Uterus (tissue), 2 donors: ENCODE data around the gene TUBB2A.

Source experiments
- POLR2A ChIP-seq, 2 donors: fragments of 450-650 bp; IDR thresholded peaks; one replicate each; pipeline ENCODE4 v1.6.1; 2016; ENCODE audit warnings: antibody characterized with exemption in 2 of 2, mild to moderate bottlenecking in 1 of 2, moderate library complexity in 1 of 2
- TF ChIP-seq, protein P1 (sequence below), 4 experiments: fragments of 200-600 bp in 2 of 4; fragments of 450-650 bp in 2 of 4; sonication (generic) in 2 of 4; IDR thresholded peaks; one replicate each; pipeline ENCODE4 v1.5.1; 2016 to 2019; ENCODE audit warnings: antibody characterized with exemption in 4 of 4, mild to moderate bottlenecking in 2 of 4, moderate library complexity in 1 of 4

DNA sequence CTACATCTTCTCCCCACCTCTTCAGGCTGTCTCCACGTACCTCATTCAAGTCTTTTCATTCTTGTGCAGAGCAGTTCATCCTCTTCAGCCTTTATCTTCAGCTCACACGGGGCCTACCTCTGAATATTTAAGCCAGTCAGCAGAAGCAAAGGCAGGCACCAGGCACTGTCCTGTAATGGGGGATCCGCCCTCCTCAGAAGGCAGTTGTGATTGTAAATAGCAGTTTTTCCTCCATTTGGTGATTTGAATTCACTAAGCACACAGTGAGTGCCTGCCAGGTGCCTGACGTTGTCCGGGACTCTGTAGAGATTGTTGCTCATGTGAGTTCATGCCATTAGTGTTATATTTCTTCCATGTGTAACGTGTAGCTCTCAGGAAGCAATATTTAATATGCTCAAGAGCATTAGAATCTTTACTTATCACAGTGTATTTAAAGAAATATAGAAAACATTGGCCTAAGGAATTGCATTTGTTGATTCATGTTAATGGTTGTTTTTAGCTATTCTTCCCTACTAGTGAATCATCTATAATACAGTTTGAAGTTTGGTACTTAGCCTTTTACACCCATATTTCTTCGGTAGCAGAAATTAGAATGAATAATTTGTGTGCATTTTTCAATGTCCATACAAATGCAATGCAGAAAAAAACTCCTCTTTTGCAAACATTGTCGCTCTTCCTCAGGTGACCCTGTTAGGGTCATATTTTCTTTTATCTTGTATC is 20.9 kb downstream of the TUBB2A start:
- TF ChIP-seq, protein P1, sequence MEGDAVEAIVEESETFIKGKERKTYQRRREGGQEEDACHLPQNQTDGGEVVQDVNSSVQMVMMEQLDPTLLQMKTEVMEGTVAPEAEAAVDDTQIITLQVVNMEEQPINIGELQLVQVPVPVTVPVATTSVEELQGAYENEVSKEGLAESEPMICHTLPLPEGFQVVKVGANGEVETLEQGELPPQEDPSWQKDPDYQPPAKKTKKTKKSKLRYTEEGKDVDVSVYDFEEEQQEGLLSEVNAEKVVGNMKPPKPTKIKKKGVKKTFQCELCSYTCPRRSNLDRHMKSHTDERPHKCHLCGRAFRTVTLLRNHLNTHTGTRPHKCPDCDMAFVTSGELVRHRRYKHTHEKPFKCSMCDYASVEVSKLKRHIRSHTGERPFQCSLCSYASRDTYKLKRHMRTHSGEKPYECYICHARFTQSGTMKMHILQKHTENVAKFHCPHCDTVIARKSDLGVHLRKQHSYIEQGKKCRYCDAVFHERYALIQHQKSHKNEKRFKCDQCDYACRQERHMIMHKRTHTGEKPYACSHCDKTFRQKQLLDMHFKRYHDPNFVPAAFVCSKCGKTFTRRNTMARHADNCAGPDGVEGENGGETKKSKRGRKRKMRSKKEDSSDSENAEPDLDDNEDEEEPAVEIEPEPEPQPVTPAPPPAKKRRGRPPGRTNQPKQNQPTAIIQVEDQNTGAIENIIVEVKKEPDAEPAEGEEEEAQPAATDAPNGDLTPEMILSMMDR (IDR thresholded peaks at IDR 0.05), result no peak
- no peak for TF ChIP-seq POLR2A (IDR thresholded peaks at IDR 0.05)
